HepG2 (cell line): ENCODE data around the gene BPIFA1. TPM values are rescaled to one million over a fixed set of nuclear protein-coding genes. Genes with fewer than 3 reads are reported as not detected.

ENCODE experiments used
- CBX5 ChIP-seq: sonication (generic); formaldehyde crosslinking; IDR thresholded peaks from 2 replicates; pipeline ENCODE4 v1.4.0; 2020; ENCODE audit warnings: missing genetic modification reagents, borderline replicate concordance
- GZF1 ChIP-seq: sonication (generic); formaldehyde crosslinking; IDR thresholded peaks from 2 replicates; pipeline ENCODE4 v1.5.1; 2020; ENCODE audit warnings: mild to moderate bottlenecking, missing genetic modification reagents
- LBX2 ChIP-seq: sonication (generic); formaldehyde crosslinking; IDR thresholded peaks from 2 replicates; pipeline ENCODE4 v1.5.0; 2020; ENCODE audit warnings: missing genetic modification reagents, mild to moderate bottlenecking, borderline replicate concordance
- MNT ChIP-seq: fragments of 450-650 bp; IDR thresholded peaks from 2 replicates; pipeline ENCODE4 v1.6.1; 2016
- NBN ChIP-seq: fragments of 450-650 bp; conservative IDR thresholded peaks from 2 replicates; pipeline ENCODE4 v1.6.1; 2017
- NR0B2 ChIP-seq: sonication (generic); formaldehyde crosslinking; IDR thresholded peaks from 2 replicates; pipeline ENCODE4 v1.4.0; 2020; ENCODE audit warnings: mild to moderate bottlenecking, missing genetic modification reagents
- ONECUT2 ChIP-seq: sonication (generic); formaldehyde crosslinking; IDR thresholded peaks from 2 replicates; pipeline ENCODE4 v1.4.0; 2020; ENCODE audit warnings: missing genetic modification reagents
- SUZ12 ChIP-seq: fragments of 150-350 bp; IDR thresholded peaks from 2 replicates; pipeline ENCODE4 v1.6.1; 2014; ENCODE audit warnings: low read depth, low read length
- ZBTB37 ChIP-seq: sonication (generic); formaldehyde crosslinking; IDR thresholded peaks from 2 replicates; pipeline ENCODE4 v1.4.0; 2020; ENCODE audit warnings: mild to moderate bottlenecking, missing genetic modification reagents
- ZBTB49 ChIP-seq: sonication (generic); formaldehyde crosslinking; IDR thresholded peaks from 2 replicates; pipeline ENCODE4 v1.4.0; 2020; ENCODE audit warnings: missing genetic modification reagents, borderline replicate concordance
- ZNF12 ChIP-seq: sonication (generic); formaldehyde crosslinking; IDR thresholded peaks from 2 replicates; pipeline ENCODE4 v1.5.0; 2020; ENCODE audit warnings: missing genetic modification reagents
- ZNF17 ChIP-seq: sonication (generic); formaldehyde crosslinking; IDR thresholded peaks from 2 replicates; pipeline ENCODE4 v1.5.0; 2020; ENCODE audit warnings: mild to moderate bottlenecking, missing genetic modification reagents
- ZNF18 ChIP-seq: sonication (generic); formaldehyde crosslinking; IDR thresholded peaks from 2 replicates; pipeline ENCODE4 v1.8.0; 2022; ENCODE audit warnings: mild to moderate bottlenecking, missing genetic modification reagents; ENCODE audit not compliant: insufficient replicate concordance
- ZNF24 ChIP-seq: fragments of 450-650 bp; IDR thresholded peaks from 2 replicates; pipeline ENCODE4 v1.6.1; 2017; ENCODE audit warnings: antibody characterized with exemption, mild to moderate bottlenecking
- ZNF576 ChIP-seq: sonication (generic); formaldehyde crosslinking; IDR thresholded peaks from 2 replicates; pipeline ENCODE4 v1.4.0; 2020; ENCODE audit warnings: mild to moderate bottlenecking, missing genetic modification reagents
- ZNF614 ChIP-seq: IDR thresholded peaks from 2 replicates; pipeline ENCODE4 v1.6.1; 2018; ENCODE audit warnings: missing biosample characterization, missing genetic modification reagents, inconsistent platforms, borderline replicate concordance
- ZNF672 ChIP-seq: sonication (generic); formaldehyde crosslinking; IDR thresholded peaks from 2 replicates; pipeline ENCODE4 v1.8.1; 2022; ENCODE audit warnings: missing genetic modification reagents
- ZNF709 ChIP-seq: sonication (generic); formaldehyde crosslinking; IDR thresholded peaks from 2 replicates; pipeline ENCODE4 v1.5.0; 2020; ENCODE audit warnings: mild to moderate bottlenecking, missing genetic modification reagents
- ZSCAN21 ChIP-seq: sonication (generic); formaldehyde crosslinking; IDR thresholded peaks from 2 replicates; pipeline ENCODE4 v1.8.0; 2022; ENCODE audit warnings: mild to moderate bottlenecking, missing genetic modification reagents, moderate library complexity, borderline replicate concordance
- ZSCAN30 ChIP-seq: sonication (generic); formaldehyde crosslinking; IDR thresholded peaks from 2 replicates; pipeline ENCODE4 v1.5.0; 2020; ENCODE audit warnings: mild to moderate bottlenecking, missing genetic modification reagents
- polyA plus RNA-seq, 8 experiments: library from polyadenylated mRNA; depleted of rRNA in 3 of 8; stranded (reverse) in 7 of 8; unstranded in 1 of 8; fragments of >200 nt; fragmentation: Illumina TruSeq in 4 of 8; extraction: Trizol in 4 of 8; gene quantifications; 2 replicates each; pipeline versions ENCODE4 v1.2.1 to v1.2.3, GENCODE V29; 2011 to 2016; ENCODE audit warnings: low read depth in 4 of 8, missing spikeins in 1 of 8, mixed read lengths in 1 of 8; ENCODE audit not compliant: insufficient read depth in 1 of 8
- total RNA-seq, 5 experiments: library from RNA; depleted of rRNA; stranded (reverse); fragments of >200 nt; fragmentation: Illumina TruSeq; extraction: Trizol; gene quantifications; 2 replicates each; pipeline ENCODE4 v1.2.3, GENCODE V29; 2016; ENCODE audit warnings: low read depth in 1 of 5

Gene BPIFA1
- total and polyA plus RNA-seq, 2 of the 13 experiments (the other 11 are each of a cell fraction or from before 2014, with no cell fraction given), result not detected

- TF ChIP-seq ZBTB49 (CRISPR knock-in tag), result peak; percentile 90; the same call in 1 of the 2 replicates
- TF ChIP-seq ZNF18 (CRISPR knock-in tag), result peak; percentile 84
- TF ChIP-seq ZBTB37 (CRISPR knock-in tag), result no peak
- TF ChIP-seq ZNF672 (CRISPR knock-in tag), result no peak
- no peak for TF ChIP-seq ZNF24
- peak; percentile 93 for TF ChIP-seq ZNF709
- TF ChIP-seq LBX2 (CRISPR knock-in tag), result peak; percentile 54; the same call in 1 of the 2 replicates
- no peak for TF ChIP-seq ONECUT2 (CRISPR knock-in tag)
- no peak for TF ChIP-seq NBN
- peak; percentile 94 for TF ChIP-seq MNT
- TF ChIP-seq ZNF17 (CRISPR knock-in tag), result no peak
- TF ChIP-seq ZSCAN30 (CRISPR knock-in tag), result no peak
- TF ChIP-seq ZNF576 (CRISPR knock-in tag), result no peak
- TF ChIP-seq ZSCAN21 (CRISPR knock-in tag), result peak; percentile 96
- TF ChIP-seq SUZ12, result no peak
- TF ChIP-seq ZNF614 (CRISPR knock-in tag), result 0 out of 2 replicates have a peak, but pooled peaks have one; percentile 58
- peak; percentile 74; the same call in 1 of the 2 replicates for TF ChIP-seq CBX5 (CRISPR knock-in tag)
- peak; percentile 80; the same call in 1 of the 2 replicates for TF ChIP-seq GZF1
- TF ChIP-seq NR0B2, result no peak
- no peak for TF ChIP-seq ZNF12 (CRISPR knock-in tag)
Observed at GRCh38 chr20:33277471-33278441, 42.0 kb downstream of the BPIFA1 start (continued).
